ACHN (cell line): Measurements from ENCODE around the gene MAP2.
A peak's percentile ranks its signal among the peaks of the same experiment; 100 is the strongest.

Source experiments
- DNase-seq: peaks from one replicate; pipeline ENCODE4 v3.0.0-alpha.2; 2015
- in situ Hi-C: cut with HindIII; loops from 2 replicates; pipeline ENCODE4 v1.10.0; 2017; ENCODE audit warnings: low sequenced_read_pairs, low pct_ligation_motif_present, low pct_unique_long_range_greater_than_20kb

Gene MAP2

DNA sequence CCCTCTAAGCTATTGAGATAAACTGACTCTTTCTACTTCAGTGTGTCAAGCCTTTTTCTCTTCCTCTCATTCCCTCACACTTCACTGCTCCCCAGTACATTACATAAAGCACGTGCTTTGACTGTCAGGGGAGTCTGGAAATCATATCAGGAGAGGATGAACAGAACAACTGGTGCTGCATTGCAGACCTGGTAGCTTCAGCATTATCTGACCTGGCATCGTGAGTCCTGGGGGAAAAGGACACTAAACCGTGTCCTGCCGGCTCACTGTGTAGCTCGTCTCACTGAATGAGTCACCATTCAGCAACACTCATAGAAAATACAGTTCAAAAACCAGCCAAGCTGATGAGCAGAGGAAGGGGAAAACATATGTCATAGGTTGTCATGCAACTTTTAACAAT is 239.3 kb downstream of the MAP2 start:
- in situ Hi-C loops, result no loop called here
- peak; percentile 46 for DNase-seq

DNA sequence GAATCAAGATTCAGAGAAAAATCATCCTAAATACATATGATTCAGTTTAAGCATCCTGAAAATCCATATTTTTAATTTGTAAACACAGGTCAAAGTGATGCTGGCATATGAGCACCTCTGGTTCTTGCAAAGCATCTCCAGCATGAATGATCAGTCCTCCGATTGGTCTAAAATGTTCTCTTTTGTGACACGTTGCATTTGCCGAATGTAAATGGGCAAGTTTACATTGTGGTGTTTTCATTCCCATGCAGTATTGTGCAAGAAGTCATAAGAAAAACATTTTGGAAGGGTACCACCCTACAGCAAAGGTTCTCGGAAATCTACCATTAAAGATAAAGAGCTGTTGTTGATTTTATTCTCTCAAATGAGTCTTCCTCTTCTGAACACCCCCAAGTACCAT is 239.8 kb downstream of the MAP2 start:
- in situ Hi-C loops, result no loop called here
- DNase-seq, result no peak

DNA sequence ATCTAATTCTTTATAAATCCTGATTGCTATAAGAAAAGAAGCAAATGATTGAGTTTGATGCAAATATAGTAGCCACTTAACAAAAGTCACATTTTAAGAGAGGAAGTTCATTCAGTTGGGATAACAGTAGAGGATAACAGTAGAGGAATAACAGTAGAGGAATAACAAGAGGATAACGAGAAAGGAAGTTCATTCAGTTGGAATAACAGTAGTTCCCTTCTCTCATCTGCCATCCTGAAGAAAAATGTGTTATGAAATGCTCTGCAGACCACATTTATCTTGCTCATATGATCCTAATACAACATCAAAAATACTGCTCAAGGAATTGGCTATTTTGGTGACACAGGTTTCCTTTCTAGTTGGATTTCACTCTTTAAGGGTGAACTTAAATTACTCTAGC is 242.4 kb downstream of the MAP2 start:
- in situ Hi-C loops, result no loop called here
- no peak for DNase-seq

DNA sequence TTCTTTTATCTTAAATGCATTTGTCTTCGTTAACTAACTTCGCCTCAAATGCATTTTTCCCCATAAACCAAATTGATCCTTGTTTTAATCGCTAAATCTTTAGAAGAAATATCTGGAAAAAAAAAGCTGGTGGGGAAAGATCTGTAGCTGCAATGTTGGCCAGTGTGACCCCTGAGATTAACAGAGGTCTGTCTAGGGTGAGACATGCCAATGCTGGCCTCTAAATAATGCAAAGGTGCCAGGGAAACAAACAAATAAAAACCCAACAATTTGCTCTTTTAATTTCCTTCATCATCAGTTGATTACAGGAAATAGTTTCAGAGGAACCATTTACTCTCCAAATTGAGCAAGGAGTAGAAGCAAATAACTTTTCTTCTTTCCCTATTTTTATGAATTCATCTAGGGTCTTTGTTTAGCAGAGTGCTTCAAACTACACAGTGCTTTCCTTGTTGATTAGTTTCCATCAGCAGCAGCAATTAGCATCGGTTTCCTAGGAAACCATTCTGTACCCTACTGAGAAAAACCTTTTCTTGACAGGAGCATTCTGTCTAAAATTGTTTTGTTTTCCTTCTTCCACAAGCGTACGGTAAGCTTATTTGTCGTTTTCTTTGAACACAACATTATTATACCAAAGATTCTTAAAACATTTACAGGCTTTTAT is 247.3 kb downstream of the MAP2 start:
- in situ Hi-C loops, result no loop called here
- DNase-seq, result no peak

DNA sequence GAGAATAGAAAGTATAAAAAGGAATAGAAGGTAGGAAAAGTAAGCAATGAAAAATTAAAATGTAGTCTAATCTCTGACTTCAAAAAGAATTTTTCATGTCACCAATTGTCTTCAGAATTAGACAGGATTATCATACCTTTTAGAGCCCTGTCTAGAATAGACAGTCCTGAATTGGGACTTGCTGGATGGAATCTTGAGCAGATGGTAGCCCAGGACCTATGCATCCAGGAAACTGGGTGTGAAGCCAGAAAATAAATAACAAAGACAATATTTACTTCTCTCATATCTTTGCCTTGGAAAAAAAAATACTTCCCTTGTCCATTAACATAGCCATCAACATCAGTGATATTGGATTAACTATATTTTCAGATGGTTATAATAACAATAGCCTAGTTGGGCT is 250.0 kb downstream of the MAP2 start:
- no peak for DNase-seq
- in situ Hi-C loops, result no loop called here

DNA sequence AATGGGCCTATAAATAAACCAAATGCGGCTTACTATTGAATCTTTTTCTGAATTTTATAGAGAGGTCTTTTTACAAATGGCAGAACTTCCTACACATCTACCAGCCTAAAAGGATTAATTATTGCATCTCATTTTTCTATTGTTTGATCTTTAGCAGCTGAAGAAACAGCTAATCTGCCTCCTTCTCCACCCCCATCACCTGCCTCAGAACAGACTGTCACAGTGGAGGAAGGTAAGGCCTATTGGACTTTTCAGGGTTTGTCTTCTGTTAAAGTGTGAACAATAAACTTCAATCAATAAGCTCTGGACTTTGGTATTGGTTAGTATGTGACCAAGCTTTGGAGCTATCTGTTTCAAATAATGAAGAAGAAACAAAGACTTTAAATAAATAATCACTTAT is 256.7 kb downstream of the MAP2 start:
- in situ Hi-C loops, result no loop called here
- no peak for DNase-seq

DNA sequence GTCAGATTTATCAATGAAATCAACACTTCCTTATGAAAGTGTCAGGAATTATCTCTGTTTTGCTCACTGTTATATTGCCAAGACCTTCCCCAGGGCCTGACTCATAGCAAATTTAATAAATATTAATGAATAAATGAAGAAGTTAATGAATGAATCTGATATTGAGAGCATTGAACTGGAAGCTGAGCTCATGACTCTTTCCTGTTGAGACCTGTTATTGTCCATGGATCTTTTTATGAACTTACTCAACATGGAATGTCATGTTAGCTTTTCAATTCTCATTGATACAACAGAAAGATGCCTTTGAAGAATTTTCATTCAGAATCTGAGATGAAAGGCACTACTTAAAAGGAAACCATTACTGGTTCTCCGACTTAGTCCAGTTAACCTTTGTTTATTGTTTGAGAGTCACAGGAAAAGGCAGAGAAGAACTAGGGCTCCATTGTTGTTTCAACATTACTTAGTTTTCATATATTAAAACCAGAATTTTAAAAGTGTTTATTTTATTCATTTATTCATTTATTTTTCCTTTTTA is 257.4 kb downstream of the MAP2 start:
- no peak for DNase-seq
- in situ Hi-C loops, result no loop called here

DNA sequence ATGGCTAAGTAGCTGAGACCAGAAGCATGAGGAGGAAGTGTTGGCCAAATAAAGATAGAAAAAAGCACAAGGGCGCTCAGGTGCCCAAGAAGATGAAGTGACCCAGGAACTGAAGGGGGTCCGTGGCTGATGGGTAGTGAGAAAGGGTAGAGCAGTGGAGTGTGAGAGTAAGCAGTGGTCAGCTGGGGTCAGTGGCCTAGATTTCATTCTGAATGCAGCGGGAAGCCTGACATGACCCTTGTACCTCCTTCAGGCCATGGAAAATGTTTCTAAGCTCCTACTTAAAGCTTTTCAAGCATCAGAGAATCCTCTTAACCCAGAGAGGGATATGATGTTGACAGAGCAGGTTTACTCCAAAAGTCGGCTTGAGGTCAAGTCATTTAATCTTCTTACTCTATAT is 258.8 kb downstream of the MAP2 start:
- DNase-seq, result no peak
- in situ Hi-C loops, result no loop called here

DNA sequence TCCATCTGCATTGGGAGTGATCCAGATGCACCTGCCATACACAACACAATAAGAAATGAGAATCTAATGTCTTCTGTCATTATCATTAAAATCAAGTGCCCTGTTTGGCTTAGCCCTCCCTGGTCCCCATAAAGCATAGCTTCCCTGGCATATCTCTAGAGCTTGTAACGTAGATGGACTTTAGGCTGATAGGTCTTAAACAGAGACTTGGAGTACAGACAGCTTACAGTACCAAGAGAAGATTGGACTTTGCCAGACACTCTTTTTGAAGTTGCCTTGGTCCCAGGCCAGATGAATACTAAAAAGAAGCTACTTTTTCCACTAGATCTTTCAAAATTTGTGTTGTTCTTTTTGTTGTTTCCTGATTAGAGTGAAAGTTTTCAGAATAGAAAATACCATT is 261.5 kb downstream of the MAP2 start:
- in situ Hi-C loops, result no loop called here
- no peak for DNase-seq

DNA sequence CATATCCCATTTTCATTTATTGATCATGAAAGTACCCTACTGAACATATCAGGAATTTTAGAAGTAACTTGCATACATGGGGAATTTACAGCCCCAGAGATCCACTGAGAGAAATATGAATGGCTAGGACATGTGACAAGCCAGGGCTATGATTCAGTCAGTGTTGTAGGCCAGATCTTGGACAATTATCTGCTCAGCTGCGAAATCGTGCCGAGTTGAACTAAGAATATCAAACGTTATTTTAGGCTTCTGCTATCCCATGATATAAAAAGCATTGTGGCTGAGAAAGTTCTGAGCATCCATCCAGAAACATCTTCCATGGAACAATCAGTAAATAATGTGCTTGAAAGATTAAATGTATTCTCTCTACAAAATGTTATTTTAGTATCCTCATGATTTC is 262.1 kb downstream of the MAP2 start:
- in situ Hi-C loops, result no loop called here
- DNase-seq, result no peak

DNA sequence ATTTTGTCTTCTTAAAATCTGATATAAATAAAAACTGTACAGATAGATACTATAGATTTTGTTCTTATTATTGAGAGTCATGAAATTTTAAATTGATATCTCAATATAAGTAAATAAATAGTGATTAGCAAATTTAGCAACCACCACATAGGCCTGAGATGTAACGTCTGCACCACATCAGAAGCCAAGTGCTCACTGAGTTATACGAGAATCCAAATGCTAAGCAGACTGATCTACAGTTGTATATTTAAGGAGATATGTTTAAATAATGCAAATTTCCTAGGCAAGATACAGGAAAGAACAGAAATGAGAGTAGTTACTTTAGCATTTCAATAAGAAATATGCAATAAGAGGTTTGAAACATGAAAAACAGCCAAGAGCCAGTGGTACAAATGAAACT is 262.6 kb downstream of the MAP2 start:
- in situ Hi-C loops, result no loop called here

DNA sequence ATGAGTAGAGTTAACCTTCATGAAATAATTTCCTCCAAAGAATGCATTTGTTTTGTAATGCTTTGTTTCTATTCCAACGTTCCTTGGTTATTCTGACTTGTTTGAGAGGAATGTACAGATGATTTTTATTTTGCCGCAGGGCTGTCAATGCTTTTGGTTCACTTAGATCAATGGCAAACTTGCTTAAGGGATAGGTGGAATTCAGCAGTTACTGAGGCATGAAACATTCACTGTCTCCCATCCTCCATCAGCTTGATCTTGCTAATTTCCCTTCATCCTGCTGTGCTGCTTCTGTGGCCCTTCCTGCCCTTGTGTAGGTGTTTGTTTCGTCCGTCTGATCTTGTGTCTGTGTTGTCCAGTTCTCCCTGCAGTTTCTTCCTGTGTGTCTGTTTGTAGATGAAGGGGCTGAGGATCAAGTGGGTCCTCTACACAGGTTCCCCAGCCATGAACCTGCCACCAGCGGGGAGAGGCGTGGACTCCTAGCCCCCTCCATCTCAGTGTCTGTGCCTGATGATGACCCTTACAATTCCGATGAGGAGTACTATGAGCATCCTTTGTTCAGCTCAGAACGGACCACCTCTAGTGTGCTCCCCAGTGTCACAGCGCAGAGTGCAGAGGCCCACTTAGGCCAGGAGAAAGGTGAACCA is 263.6 kb downstream of the MAP2 start:
- no peak for DNase-seq
- in situ Hi-C loops, result no loop called here

More for the DNA sequence above, 262.6 kb downstream of the MAP2 start:
- DNase-seq, result no peak

DNA sequence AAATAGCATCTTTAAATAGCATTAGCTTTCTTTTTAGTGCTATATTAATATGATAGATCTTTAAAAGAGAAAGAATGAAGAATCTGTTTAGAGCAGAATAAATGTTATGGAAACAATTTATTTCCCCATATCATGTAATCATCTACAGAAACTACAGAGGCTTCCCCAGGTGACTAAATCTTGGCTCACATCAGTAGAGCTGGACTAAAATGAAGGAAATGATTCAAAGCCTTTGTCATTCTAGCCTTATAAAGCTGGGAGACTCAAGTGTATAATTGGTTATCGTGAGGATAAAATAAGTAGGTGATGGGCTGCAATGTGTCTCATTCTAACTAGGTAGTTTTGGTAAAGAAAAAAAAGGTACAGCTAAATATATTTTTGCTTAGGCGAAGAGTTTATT is 264.5 kb downstream of the MAP2 start:
- in situ Hi-C loops, result no loop called here

DNA sequence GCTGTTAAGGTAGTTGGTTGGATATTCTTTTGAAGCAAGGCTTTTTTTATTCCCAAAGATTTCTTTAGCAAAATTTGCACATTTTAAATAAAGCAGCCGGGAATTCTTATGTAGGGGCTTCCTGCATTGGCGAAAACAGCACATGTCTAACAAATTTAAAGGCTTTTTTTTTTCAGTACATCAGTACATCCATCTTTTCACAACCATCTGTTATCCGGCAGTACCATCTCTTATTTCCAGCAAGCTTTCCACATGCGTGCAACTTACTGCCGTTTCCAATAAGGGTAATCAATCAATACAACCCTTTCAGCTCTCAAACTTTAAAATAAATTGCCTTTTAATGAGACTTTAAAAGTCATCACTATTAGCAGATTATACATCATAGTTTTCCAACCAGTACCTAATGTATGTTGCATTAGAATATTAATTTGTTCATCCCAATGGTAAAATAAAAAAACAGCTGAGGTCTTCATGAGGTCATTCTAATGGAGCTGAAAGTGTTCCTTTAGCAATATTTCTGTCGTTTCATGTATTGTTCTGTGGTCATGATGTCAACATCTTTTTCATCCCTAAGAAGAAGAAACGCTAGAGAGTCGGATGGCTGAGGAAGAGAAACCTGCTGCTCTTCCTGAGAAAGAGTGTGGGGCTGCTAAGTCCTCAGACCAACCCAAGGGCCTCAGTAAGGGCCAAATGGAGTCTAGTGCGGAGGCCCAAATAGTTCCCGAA is 266.3 kb downstream of the MAP2 start:
- in situ Hi-C loops, result no loop called here
- DNase-seq, result no peak

More for the DNA sequence above, 264.5 kb downstream of the MAP2 start:
- DNase-seq, result peak; percentile 40

DNA sequence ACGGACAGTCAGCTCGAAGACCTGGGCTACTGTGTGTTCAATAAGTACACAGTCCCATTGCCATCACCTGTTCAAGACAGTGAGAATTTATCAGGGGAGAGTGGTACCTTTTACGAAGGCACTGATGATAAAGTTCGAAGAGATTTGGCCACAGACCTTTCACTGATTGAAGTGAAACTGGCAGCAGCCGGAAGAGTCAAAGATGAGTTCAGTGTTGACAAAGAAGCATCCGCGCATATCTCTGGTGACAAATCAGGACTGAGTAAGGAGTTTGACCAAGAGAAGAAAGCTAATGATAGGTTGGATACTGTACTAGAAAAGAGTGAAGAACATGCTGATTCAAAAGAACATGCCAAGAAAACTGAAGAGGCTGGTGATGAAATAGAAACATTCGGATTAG is 270.9 kb downstream of the MAP2 start:
- in situ Hi-C loops, result no loop called here
- DNase-seq, result no peak

DNA sequence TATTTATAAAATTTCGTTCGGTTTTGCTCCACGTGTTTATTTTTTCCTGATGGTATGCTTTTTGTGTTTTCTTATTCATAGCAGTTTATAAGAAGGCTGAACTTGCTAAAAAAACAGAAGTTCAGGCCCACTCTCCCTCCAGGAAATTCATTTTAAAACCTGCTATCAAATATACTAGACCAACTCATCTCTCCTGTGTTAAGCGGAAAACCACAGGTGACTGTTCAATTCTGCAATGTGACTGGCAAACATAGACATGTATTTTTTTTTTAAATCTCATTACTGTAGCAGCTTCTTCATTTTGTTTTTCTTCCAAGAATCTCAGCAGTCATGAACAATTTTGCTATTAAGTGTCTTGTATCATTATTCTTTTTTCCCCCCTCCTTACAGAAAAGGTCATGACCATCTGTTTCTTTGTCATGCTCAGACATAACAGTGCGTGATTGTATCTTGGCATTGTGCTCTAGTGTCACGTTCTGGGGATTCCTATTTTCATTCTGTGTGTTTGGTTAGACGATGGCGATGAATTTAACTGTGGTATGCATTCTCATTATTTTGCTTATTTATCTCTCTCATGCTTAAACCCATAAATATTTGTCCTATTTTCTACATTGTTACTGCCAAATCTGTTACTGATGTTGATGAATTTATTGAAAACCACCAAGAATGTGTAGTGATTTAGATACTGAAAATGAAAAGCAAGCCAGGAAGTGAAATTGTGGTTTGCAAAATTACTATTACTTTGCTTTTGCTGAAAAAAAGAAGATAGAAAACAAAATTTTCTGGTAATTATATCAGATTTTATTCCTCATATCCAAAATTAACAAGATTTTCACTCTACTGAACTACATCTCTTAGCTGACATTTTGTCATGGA is 273.2 kb downstream of the MAP2 start:
- in situ Hi-C loops, result no loop called here
- DNase-seq, result no peak

DNA sequence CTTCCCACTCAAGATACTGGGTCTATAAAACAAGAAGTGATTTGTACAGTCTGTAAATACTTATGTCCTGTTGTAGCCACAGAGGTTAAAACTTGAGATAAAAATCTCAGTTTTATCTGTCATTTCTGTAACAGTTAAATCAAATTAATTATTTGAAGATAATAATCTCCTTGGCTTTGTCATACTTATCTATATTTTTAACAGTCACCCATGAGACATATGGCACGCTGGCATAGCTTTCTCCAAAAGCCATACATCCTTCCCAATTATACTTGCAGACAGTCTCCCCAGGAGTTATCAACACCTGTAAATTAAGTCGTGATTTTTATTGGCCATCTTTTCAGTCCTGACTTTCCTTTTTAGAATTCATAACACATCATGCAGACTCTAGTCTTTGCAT is 278.9 kb downstream of the MAP2 start:
- DNase-seq, result no peak
- in situ Hi-C loops, result no loop called here

DNA sequence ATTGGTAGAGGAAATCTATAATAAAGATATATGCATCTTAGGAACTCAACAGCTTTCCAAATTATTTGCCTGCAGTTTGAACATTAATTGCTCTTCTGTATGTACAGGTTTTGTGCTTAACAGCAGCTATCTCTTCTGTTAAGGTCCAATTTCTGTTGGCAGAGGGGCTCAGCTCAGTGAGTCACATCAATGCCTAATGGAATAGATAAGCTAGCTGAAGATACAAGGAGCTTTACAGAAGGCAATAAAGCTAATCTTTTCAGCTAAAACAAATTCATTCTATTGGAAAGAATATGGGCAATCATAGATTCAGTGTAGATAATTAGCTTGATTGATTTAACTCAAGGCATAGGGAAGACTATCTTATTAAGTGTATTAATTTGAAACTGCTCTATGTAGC is 289.4 kb downstream of the MAP2 start:
- no peak for DNase-seq
- in situ Hi-C loops, result no loop called here

DNA sequence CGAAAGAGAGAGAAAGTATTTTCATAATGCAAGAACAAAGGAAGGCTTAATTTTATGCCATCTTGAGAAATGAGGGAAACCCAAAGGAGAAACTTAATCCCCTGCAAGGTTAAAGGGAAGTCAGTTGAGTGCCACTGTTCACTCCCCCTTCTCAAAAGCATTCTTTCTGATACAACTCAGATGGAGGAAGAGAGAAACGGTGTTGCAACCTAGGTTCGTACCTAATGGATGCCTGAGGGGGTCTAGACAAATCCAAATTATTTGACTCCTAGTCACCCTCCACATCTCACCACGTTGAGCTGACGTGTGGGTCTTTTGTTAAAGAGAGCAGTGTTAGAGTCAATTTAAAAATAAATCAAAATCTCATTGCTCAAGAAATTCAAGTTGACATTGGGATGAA is 295.2 kb downstream of the MAP2 start:
- in situ Hi-C loops, result no loop called here
- DNase-seq, result no peak
